Hepatocyte (in vitro differentiated cells): ENCODE data around the gene OR2D3.
"Not testable (repeated sequence)": the region's sequence is repeated elsewhere in the genome, so short reads cannot be mapped to it uniquely, and the experiment has no call there.

Experiments
- EZH2 ChIP-seq: fragments of 200-600 bp; sonication (generic); IDR thresholded peaks from 2 replicates; pipeline ENCODE4 v1.6.1; 2016; ENCODE audit warnings: antibody characterized with exemption, mild to moderate bottlenecking, borderline replicate concordance
- EZH2phosphoT487 ChIP-seq: fragments of 200-600 bp; sonication (generic); IDR thresholded peaks from one replicate; pipeline ENCODE4 v1.6.1; 2018; ENCODE audit warnings: antibody characterized with exemption, mild to moderate bottlenecking, low read depth, moderate library complexity; ENCODE audit not compliant: unreplicated experiment, severe bottlenecking
- TF ChIP-seq, protein P1 (sequence below): fragments of 200-600 bp; sonication (generic); IDR thresholded peaks from 2 replicates; pipeline ENCODE4 v1.5.1; 2016; ENCODE audit warnings: antibody characterized with exemption, mild to moderate bottlenecking; ENCODE audit not compliant: poor library complexity

DNA sequence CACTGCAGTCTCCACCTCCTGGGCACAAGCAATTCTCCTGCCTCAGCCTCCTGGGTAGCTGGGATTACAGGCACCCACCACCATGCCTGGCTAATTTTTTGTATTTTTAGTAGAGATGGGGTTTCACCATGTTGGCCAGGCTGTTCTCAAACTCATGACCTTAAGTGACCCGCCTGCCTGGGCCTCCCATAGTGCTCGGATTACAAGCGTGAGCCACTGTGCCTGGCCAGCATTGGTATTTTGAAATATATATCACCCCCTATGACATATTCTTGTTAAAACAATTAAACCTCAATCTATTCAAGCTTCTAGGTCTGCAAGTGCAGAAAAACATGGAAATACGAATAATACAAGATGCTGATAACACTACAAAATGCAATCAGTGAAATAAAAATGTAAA lies 49.1 kb downstream of the OR2D3 start:
- TF ChIP-seq, protein P1, sequence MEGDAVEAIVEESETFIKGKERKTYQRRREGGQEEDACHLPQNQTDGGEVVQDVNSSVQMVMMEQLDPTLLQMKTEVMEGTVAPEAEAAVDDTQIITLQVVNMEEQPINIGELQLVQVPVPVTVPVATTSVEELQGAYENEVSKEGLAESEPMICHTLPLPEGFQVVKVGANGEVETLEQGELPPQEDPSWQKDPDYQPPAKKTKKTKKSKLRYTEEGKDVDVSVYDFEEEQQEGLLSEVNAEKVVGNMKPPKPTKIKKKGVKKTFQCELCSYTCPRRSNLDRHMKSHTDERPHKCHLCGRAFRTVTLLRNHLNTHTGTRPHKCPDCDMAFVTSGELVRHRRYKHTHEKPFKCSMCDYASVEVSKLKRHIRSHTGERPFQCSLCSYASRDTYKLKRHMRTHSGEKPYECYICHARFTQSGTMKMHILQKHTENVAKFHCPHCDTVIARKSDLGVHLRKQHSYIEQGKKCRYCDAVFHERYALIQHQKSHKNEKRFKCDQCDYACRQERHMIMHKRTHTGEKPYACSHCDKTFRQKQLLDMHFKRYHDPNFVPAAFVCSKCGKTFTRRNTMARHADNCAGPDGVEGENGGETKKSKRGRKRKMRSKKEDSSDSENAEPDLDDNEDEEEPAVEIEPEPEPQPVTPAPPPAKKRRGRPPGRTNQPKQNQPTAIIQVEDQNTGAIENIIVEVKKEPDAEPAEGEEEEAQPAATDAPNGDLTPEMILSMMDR = not testable (repeated sequence)
- TF ChIP-seq EZH2, EZH2phosphoT487: not testable (repeated sequence)
